GM19351 (cell line): Measurements from ENCODE around the gene AADAC.
"Not testable (repeated sequence)": the region's sequence is repeated elsewhere in the genome, so short reads cannot be mapped to it uniquely, and the experiment has no call there.

Source experiments
- ATAC-seq: cut with Tn5 transposase; IDR thresholded peaks from one replicate; pipeline ENCODE4 v1.9.1; 2021; ENCODE audit warnings: mild to moderate bottlenecking, moderate library complexity; ENCODE audit not compliant: unreplicated experiment

The AADAC gene, protein sequence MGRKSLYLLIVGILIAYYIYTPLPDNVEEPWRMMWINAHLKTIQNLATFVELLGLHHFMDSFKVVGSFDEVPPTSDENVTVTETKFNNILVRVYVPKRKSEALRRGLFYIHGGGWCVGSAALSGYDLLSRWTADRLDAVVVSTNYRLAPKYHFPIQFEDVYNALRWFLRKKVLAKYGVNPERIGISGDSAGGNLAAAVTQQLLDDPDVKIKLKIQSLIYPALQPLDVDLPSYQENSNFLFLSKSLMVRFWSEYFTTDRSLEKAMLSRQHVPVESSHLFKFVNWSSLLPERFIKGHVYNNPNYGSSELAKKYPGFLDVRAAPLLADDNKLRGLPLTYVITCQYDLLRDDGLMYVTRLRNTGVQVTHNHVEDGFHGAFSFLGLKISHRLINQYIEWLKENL

DNA sequence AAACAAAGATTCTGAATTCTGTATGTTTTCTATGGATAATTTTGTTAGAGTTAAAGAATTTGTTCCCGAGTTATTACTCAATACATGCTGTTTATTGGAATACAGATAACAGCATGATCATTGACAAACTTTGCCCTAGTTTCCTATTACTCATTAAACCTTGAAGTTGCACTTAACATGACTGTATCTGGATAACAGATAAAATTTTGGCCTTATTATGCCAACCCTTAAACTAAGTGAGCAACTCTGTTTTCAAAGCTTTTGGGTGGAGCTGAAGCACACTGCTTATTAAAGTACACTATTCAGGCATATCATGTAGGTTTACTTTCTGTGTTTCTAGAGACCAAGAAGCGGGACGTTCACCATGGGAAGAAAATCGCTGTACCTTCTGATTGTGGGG is at the start of gene AADAC:
TSS of gene AADAC (plus strand) at position 318 of the 400 bp plus-strand sequence. CDS start at position 365, 47 bp downstream.
- no peak for ATAC-seq

DNA sequence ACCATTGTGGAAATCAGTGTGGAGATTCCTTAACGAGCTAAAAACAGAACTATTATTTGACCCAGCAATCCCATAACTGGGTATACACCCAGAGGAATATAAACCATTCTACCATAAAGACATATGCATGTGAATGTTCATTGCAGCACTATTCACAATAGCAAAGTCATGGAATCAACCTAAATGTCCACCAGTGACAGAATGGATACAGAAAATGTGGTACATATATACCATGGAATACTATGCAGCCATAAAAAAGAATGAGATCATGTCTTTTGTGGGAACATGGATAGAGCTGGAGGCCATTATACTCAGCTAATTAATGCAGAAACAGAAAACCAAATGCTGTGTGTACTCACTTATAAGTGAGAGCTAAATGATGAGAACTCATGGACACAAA is 49.2 kb upstream of the AADAC start:
- ATAC-seq = not testable (repeated sequence)

DNA sequence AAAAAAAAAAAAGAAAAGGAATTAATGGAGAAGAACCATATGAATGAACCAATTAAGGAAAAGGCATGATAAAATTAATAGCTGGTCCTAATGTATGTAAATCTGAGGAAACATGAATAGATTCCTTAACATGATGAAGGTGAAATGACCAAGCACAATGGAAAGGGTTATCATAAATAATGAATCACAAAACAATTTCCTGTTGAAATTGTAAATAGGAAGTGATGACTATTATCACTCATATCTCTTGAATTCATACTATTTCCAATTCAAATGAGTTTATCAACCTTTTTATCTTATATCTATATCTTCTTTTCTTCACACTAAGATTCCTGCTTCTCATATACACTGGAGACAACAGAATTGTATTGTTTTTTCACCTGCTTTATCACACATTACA is 48.2 kb upstream of the AADAC start:
- no peak for ATAC-seq

DNA sequence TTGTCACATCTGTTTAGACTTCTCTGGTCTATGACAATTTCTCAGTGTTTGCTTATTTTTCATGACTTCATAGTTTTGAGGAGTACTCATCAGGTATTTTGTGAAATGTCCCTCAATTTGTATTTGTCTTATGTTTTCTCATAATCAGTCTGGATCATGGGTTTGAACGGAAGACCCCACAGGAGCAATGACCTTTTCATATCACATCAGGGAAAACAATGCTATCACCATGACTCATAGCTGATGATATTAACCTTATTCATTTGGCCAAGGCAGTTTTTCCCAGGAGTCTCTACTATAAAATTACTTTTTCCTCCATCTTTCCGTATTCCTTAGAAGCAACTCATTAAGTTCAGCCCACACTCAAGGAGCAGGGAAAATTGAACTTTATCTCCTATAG is 47.5 kb upstream of the AADAC start:
- no peak for ATAC-seq

DNA sequence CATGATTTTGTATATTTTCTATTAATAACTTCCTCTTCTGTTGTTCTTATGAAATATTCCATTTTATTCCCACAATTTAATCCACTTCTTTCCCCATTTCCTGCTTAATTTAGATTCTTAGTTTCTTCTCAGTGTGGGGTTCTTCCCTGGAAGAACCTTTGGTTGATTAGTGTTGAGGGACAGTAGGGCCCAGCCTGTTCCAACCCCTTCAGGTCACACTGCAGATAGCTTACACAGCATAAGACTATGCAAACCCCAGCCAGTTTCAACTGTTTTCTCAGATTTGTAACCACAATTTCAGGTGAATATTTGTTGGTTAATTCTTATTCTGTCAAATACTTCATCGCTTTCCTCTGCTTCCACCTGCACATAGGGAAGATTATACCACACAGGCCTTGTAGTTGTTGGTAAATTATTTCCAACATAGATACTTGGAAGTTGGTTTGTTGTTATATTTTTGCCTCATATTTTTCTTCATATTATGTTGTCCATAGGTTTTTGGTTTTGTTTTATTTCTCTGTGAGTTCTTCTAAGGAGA is 45.5 kb upstream of the AADAC start:
- no peak for ATAC-seq

DNA sequence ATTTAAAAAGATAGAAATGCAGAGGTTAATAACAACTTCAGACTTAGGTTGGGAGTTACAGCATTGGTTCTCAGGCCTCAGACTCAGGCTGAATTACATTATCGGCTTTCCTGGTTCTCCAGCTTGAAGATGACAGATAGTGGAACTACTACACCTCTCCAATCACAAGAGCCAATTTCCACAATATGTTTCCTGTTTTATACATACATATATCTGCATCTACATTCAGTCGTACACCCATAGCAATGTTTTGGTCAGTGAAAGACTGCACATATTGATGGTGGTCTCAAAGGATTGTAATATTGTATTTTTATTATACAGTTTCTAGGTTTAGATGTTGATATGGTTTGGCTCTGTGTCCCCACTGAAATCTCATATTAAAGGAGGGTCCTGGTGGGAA is 44.7 kb upstream of the AADAC start:
- no peak for ATAC-seq

DNA sequence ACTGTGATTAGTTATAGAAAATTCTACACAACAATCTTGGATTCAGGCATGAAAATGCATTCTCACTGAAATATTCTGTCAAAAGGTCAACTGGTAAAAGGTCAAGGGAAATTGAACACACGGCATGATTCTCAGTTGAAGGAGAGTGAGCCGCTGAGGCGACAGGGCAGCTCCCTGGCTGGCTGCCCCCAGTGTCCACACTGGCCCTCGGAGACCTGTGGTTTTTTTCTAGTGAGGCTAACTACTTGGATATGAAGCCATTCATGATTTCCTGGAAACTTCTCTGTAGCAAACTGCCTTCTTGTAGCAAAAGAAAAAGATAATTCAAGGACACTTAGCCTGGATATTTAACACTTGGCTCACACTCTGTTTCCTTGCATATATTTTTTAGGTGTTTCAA is 43.0 kb upstream of the AADAC start:
- no peak for ATAC-seq

DNA sequence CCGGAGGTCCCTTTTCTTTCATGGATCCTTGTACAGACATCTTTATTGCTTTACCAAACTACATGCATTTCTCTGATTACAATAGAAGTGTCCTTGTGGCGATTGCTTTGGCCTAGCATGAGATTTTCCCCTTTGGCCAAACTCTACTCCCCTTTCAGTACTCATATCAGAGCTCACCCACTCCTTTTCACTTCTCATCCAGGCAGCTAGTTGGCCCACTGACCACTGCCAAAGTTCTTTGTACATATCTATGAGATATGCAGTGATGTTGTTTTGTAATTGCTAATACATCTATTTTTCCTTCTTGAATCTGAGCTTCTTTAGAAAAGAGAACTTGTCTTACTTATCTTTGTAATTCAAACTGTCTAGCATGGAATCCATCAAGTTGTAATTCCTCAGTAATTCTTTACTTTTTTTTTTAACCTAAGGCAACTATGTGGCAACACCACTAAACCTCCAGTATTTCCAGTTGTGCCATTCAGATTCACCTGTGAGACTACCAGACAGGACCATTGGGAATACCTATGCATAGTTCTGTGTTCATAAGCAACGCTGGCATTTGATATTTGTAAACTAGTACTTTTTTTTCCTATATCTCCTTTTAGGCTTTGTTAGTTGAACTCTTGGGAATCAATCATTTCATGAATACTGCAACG is 41.0 kb upstream of the AADAC start:
- no peak for ATAC-seq

DNA sequence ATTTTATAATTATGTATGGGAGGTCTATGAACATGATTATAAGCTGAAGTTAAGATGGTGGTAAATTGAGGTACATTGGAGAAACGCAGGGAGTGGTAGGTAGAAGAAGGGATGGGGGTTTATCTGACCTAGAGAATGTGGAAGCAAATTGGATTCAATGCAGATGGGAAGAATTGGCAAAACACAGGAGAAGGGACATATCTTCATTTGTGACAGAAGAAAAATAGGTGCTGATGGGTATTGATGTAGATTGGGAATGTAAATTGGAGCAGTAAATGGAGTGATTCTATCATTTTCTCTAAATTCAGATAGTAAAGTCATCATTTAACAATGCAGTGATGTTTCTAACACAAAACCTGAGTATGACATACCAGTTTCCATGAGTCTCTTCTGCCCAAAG is 39.7 kb upstream of the AADAC start:
- no peak for ATAC-seq

DNA sequence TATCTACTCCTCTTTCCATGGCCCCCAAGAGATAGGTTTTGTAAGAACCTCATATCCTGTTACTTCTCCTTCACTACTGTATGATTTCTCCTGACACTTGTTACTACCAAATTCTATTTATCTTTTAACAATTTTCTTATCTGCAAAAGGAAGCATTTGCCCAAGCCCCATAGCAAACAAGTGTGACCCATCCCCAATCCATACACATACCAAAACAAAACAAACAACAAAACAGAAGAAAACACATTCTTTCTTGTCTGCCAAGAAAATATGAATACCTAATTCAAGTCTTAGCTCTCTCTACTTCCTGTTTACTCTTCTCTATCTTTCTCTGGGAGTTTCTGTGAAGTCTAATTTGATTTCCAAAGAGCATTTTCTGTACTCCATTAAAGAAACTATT is 39.0 kb upstream of the AADAC start:
- ATAC-seq = no peak

DNA sequence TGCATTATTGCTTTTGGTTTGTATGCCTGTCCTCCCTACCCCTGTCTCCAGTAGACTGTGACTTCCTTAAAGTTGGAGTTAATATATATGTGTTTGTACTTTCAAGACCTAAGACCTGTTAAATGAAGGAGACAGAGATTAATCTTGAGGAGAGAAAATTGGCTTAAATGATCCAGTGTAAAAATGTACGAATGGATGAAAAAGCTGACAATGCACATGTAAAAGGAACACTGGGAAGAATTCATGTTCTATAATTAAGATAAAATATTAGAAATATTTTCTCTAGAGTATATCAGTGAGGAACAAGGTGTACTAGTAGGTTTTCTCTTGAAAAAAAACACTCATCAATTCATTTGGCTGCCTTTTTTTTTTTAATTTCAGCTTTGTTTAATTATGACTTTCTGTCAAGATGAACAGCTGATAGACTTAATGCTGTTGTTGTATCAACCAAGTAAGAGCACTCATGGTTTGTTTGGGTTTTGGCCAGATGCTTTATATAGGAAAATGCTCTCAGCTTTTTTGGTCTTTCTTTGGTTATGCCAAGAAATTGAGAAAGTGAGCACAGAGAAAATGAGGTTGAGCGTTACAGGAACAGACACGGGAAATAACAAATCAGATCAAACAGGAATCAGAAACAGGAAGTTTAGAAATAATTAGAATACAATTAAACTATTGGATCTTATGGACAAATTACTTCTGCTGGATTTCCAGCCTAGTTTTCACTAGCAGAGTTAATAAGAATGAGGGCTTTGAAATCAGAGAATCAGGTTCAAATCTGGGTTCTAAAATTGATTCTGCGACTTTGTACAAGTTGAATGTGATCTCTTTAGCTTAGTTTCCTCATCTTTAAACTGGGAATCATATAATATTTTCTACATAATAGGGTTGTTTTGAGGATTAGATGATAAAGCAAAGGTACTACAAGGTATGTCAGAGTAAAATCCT is 38.3 kb upstream of the AADAC start:
- ATAC-seq = no peak

DNA sequence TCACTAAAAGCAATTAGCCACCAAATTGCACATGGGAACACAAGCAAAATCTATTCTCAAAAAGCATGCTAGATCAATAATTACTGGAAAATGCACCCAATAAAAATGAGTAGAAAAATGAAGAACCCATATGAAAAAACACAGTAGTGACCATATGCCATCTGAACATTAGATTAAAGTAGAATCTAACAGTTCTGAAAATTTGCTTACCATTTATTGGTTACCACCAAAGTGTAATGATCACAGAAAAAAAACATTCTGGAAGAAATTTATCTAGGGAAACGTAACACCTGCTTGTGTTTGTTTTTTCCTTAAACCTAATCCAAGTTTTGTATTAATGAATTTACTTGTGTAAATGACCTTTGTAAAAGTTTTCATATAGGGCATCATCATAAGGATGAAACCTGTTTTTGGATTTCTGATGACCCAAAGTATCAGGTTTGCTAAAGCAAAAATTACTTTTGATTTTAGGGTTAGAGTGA is 37.6 kb upstream of the AADAC start:
- no peak for ATAC-seq

DNA sequence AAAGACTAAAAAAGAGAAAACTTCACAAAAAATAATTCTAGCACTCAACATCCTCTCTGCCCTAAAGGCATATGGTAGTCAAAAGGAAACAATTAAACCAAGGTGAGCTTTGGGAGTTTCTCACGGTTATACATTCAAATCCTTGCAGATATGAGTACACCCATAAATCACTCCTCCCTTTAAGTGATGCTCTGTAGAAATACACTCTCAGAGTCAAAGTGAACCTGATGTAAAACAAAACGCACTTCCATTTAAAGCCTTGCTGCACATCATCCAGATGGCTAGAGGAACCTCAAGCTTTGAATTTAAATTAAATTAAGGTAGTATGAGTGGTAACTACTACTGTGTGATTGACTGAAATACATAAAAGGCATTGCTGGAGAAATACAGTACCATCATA is 36.0 kb upstream of the AADAC start:
- no peak for ATAC-seq

DNA sequence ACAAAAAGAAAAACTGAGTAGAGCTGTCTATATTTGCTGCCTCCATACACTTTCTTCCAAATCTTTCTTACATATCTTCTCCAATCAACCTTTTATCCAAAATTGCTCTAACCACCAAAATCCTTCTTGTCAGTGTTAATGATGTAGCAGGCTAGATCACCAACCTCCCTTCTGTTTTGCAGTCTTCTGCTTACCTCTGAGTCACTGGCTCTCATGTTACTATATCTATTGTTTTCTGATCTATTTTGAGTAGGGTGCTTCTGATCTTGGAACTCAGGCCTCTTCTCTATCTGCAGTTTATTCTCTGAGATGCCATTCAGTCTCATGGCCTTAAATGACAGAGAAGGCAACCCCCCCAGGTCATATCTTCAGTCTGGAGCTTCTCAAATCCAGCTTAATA is 26.3 kb upstream of the AADAC start:
- no peak for ATAC-seq

DNA sequence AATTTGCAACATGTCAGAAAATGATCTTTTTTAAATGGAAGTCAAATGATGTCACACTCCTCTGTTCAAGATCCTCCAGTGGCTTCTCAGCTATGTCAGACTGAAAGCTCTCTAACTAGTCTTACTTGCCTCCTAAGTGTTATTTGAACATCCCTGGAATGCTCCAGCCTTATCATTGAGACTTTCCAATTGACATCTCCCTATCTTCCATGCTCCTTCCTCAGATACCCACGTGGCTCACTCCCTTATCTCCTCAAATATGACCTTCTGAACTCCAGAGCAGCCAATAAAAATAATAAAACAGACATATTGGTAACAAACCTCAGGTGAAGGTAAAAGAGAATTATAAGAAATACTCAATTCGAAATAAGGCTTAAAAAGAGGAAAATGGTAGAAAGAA is 25.5 kb upstream of the AADAC start:
- no peak for ATAC-seq

DNA sequence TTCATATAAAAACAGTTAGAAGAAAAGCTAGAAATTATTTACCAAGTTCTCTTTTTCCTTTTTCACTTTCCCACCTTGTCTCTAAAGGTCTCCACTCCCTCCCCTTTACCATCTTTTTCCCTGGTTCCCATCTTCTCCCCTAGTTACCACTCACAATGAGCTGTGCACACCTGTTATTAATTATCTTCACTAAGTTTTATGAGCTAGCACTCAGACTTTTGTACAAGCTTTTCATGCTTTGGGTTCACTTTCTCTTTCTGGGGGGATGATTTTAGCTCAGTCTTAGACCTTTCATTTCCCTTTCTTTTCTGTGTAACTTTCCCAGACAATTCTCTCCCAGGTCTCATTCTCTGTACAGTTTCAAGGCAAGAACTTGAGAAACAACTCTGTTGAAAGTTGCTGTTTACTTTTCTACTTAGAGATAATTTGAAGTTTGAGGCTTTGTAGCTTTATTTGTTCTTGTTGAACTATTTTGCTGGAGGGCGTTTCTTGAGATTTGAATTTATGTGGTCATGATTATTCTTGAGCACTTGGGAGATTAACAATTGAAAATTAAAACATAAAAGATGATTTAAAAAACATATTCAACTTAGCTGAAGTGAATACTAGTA is 24.0 kb upstream of the AADAC start:
- no peak for ATAC-seq

DNA sequence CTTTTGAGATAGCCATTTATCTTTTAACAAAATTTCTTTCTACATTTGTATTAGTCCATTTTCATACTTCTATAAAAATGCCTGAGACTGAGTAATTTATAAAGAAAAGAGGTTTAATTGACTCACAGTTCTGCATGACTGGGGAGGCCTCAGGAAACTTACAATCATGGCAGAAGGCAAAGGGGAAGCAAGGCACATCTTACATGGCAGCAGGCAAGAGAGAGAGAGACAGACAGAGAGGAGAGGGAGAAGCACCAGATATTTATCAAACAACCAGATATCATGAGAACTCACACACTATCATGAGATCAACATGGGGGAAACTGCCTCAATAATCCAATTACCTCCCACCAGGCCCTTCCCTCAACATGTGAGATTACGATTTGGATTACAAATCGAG is 23.2 kb upstream of the AADAC start:
- not testable (repeated sequence) for ATAC-seq

DNA sequence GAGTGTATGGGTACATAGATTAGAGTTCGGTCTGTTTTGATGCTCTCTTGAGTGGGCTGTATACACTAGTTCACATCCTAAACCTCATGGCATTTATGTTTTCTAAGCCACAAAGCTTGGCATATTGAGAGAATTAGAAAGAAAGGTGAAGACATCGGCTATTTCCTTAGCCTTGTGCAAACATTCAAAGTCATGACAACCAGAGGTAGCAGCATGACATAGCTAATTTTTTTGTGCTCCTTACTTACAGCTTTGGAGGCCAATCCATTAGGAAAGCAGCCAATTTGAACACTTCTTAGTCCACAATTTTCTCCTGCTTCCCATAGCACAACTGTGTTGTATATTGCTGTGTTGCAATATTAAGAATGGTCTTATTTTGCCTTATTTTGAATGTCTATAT is 21.5 kb upstream of the AADAC start:
- ATAC-seq = no peak

DNA sequence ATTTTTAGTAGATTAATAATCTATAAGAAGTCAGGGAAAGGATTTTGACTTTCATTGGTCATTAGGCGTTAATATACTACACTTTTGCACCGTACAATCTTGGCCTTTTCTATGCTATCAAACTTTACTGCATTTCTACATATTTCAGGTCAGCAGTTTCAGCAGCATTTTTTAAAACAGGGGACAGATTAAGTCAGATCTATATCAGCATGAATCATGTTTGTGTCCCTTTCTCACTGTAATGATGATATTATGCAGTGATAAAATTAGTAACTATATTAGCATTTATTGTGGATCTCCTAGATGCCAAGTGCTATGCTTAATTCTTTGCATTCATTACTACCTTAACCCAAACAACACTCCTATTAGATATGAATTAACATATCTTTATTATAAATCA is 20.3 kb upstream of the AADAC start:
- no peak for ATAC-seq

DNA sequence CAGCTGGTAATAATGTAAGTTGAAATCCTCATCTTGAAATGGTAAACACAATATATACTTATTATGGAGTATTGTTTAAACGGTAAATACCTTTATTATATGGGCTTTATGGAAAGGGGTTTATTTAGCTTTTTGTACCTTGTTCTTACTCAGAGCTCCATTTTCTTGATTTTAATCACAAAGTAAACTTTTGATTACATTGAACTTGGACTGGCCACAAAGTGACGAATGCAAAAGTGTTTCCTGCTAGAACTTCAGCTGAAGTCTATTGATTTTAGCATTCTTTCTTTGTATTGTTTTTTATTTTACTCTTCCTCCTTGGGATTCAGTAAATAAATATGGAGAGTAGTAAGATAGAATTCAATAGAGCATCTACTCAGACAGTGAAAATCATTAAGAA is 19.8 kb upstream of the AADAC start:
- ATAC-seq = no peak

DNA sequence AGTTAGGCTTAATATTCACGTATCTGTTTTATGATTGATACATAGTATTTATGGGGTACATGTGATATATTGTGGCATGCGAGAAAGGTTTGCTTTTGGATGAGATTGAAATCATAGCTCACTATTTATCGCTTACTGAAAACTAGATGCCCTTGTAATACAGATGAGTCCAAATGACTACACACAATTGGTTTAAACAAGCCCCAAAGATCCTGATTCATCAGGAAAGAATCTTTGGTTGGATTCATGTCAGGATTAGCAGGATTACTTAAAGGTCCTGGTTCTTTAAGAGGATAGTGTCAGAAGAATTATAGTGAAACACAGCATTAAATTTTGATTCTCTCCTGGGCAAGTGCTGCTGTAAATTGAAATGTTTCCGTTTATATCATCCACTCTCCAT is 18.6 kb upstream of the AADAC start:
- ATAC-seq = no peak
